22Rv1 (cell line): Measurements from ENCODE around the gene GRAMD1B.

Source experiments
- ZFX ChIP-seq: fragments of 450-650 bp; IDR thresholded peaks from 2 replicates; pipeline ENCODE4 v1.6.1; 2017; ENCODE audit warnings: antibody characterized with exemption, borderline replicate concordance
- TF ChIP-seq, protein P1 (sequence below): fragments of 450-650 bp; IDR thresholded peaks from 2 replicates; pipeline ENCODE4 v1.5.1; 2017; ENCODE audit warnings: mild to moderate bottlenecking

DNA sequence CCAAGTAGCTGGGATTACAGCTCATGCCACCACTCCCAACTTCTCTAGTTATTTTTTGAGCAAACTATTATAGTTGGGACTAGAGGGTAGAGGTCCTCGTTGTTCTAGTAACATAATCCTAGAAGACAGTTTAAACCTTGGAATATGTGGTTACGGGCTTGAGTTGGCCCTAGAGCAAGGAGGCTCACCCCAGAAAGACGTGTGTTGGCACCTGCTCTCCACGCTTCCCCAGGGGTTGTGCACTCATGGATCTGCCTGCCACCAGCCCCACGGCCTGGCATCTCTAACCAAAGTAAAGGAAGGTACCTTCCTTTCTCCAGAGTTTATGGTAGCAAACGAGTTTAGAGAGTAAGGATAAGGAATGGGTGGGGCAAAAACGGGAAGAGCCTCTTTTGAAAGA lies 145.4 kb downstream of the GRAMD1B start:
- TF ChIP-seq, protein P1, sequence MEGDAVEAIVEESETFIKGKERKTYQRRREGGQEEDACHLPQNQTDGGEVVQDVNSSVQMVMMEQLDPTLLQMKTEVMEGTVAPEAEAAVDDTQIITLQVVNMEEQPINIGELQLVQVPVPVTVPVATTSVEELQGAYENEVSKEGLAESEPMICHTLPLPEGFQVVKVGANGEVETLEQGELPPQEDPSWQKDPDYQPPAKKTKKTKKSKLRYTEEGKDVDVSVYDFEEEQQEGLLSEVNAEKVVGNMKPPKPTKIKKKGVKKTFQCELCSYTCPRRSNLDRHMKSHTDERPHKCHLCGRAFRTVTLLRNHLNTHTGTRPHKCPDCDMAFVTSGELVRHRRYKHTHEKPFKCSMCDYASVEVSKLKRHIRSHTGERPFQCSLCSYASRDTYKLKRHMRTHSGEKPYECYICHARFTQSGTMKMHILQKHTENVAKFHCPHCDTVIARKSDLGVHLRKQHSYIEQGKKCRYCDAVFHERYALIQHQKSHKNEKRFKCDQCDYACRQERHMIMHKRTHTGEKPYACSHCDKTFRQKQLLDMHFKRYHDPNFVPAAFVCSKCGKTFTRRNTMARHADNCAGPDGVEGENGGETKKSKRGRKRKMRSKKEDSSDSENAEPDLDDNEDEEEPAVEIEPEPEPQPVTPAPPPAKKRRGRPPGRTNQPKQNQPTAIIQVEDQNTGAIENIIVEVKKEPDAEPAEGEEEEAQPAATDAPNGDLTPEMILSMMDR, result no peak
- TF ChIP-seq ZFX, result no peak
